Embryonic facial prominence (tissue), 1 donor: ENCODE data around the gene ZFAND2A.
"Not testable (repeated sequence)": the region's sequence is repeated elsewhere in the genome, so short reads cannot be mapped to it uniquely, and the experiment has no call there.

Experiments
- DNase-seq: peaks from one replicate; pipeline ENCODE4 v3.0.0-alpha.2; 2016; ENCODE audit errors: extremely low spot score

Gene ZFAND2A

DNA sequence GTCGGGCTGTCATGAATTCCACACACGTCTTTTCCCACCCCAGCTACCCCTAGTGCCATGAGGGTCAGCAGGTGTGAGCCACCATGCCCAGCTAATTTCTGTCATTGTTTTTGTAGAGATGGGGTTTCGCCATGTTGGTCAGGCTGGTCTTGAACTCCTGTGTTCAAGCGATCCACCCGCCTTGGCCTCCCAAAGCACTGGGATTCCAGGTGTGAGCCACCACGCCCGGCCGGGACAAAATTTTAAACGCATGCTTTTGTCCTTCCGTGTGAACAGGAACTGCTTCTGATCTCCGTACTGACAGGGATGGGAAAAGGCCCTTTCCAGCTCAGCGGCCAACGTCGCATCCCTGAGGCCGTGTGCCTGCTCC is 15.6 kb upstream of the ZFAND2A start:
- DNase-seq, result no peak

DNA sequence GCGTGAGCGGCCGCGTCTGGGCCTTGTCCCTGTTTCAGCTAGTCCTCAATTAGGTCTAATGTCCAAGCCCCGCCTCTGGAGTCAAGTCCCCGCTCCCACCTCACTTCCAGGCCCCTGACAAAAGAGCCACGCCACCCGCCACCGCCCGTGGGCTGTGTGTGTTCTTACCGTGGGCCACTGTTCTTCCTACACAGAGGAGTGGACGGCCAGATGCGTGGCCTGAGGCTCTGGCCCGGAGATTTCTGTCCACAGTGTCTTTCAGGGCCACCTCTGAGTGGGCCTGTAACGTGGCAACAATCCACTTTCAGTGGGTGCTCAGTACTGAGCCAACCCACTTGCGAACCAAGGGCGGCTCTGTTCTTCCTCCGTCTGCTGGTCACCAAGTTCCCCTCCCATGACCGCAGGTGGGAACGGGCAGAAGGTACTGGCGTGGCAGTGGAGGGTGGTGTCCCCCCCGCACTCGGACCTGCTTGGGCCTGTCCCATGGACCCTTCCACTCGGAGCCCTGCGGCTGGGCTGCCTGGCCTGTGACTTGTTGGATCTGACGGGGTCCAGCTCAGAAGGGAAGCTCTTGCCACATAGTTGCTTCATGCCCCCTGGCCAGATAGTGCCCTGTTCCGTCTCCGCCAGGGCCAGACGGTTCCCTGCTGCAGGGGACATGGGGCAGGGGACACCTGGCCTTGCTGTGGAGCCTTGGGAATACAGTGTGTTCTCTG is 15.0 kb upstream of the ZFAND2A start:
- DNase-seq, result no peak

DNA sequence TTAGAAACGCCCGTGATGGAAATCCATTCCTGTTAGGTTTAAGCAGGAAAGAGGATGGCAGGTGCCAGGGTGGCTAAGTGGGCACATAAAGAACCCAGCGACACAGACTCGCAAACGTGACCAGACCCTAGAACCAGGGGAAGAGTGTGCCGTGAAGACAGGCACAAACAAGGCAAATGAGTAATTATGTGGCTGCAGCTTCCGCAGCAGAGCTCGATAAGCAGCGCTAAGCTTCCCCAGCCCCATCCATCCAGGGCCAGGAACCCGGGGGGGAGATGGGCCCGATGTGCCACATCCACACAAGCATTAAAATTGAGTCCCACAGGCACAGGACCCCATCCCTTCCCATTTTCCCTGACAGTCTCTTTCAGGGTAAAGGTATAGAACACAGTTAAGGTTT is 14.0 kb upstream of the ZFAND2A start:
- DNase-seq, result no peak

DNA sequence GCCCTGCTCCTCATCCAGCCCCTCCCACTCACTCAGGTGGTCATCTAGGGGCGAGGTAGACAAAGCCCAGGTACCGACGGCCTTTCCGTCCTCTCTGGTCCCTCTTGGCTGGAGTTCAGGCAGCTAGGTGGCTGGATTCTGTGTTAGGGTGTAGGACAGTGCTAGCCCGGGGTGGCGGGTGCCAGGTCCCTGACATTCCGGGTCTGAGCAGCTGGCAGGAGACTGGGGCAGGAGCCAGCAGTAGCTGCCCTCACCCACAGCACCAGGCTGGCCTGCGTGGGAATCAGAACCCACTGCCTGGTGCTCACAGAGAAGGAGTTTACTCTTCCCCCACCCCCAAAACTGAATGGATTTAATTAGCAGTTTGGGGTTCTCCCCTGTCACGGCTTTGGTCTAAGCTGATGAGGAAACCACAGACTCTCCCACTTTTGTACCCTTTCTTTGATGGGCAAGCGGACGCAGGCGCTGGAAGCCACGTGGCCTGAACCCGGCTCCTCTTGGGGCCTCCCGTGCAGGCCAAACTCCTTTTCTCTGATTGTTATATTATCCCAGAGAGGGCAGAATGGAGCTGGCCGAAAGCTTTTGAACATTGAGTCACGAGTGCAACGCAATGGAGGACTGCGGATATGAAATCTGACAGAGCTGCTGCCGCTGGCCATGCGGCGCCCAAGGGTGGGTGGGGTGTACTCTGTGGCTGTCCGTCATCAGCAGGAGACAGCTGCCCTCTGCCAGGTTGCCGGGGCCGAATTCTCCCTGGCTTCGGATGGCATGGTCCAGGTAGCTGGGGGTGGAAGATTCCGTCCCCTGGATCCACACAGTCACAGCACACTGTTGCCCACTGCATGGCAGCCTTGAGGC is 12.9 kb upstream of the ZFAND2A start:
- no peak for DNase-seq

DNA sequence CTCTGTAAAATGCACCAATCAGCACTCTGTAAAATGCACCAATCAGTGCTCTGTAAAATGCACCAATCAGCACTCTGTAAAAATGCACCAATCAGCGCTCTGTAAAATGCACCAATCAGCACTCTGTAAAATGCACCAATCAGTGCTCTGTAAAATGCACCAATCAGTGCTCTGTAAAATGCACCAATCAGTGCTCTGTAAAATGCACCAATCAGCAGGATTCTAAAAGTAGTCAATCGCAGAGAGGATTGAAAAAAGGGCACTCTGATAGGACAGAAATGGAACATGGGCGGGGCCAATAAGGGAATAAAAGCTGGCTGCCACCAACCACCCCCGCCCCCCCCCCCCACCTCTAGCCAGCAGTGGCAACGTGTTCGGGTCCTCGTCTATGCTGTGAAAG is 11.5 kb upstream of the ZFAND2A start:
- DNase-seq, result not testable (repeated sequence)

DNA sequence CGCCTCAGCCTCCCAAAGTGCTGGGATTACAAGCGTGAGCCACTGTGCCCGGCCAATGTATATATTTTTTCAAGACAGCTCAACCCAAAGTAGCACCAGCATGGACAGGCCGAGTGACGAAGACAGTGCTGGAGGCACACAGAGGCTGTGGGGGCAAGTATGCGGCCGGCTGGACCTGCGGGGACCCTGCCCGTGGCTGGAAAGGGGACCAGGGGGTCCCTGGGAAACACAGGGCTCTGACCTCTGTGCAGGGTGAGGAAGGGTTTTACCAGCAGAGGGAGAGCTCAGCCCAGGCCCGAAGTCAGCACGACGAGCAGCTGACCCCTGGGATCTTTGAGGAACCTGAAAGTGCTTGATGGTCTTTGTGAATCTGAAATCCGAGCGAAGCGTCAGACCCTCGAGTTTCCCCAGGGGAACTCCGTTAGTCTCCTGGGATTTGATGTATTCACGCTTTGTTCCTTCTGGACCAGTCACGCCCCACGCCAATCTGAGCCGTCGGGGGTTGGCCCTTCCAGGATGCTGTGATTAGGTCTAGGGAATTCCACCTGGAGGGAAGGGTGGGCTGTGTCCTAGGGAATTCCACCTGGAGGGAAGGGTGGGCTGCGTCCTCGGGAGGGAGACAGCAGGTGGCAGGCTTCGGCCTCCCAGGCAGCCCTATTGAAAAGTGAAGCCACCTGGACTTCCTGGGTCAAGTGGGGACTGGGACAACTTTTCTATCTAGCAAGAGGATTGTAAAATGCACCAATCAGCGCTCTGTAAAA is 10.9 kb upstream of the ZFAND2A start:
- DNase-seq, result no peak

- DNase-seq, result peak; percentile 37
Observed at GRCh38 chr7:1169409-1170368, 9.7 kb upstream of the ZFAND2A start.

- DNase-seq, result no peak
Observed at GRCh38 chr7:1168422-1168821, 8.4 kb upstream of the ZFAND2A start.

DNA sequence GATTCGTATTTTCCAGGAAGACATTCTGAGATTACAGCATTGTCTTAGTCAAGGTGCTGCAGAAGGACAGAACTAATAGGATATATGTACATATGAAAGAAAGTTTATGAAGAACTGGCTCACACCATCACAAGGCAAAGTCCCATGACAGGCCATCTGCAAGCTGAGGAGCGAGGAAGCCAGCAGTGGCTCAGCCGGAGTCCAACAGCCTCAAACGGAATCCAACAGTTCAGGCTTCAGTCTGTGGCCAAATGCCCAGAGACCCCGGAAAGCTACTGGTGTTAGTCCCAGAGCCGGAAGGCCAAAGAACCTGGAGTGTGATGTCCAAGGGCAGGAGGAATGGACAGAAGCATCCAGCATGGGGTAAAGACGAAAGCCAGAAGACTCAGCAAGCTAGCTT is 4.4 kb upstream of the ZFAND2A start:
- DNase-seq, result no peak

- no peak for DNase-seq
Observed at GRCh38 chr7:1163121-1163520, 3.1 kb upstream of the ZFAND2A start.

- no peak for DNase-seq
Observed at GRCh38 chr7:1160670-1161021, 650 bp upstream of the ZFAND2A start.

GRCh38 chr7:1159231-1159630 is 765 bp downstream of the ZFAND2A start:
- not testable (repeated sequence) for DNase-seq

DNA sequence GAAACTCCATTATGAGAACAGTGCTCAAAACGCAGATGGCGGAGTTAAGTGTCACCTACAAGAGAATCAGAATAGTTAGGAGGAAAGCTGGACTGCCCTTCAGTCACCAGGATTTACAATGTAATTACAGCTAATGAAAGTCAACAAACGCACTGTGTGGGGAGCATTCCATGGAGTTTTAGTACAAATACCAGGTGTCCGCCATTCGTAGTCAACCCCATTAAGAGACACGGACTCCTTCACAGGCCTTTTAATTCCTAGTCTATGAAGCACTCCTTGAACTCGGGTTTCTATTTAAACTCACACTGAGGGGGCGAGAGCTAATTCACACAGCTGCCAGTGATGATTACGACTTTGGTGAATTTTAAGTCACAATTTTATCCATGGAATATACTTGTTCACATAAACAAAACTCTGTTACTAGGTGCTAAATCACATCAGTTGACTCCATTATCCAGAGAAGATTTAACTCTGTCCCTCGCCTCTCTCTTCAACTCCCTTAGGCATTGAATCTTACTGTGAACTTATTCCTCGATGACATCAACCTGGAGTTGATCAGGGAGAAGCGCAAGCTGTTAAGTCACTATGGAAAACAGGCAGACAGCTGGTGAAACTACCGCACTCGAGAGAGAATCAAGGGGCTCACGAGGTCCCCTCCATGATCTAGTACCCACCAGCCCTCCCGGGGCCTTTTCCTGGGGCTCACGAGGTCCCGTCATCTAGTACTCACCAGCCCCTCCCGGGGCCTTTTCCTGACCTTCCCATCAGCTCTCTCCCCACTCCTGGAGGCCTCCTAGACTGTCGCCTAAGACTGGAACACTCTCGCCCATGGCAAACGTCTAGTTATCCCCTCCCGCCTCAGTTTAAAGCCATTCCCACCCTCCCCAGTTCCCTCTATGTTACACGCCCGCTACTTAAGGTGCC is 1.5 kb downstream of the ZFAND2A start:
- DNase-seq, result no peak

DNA sequence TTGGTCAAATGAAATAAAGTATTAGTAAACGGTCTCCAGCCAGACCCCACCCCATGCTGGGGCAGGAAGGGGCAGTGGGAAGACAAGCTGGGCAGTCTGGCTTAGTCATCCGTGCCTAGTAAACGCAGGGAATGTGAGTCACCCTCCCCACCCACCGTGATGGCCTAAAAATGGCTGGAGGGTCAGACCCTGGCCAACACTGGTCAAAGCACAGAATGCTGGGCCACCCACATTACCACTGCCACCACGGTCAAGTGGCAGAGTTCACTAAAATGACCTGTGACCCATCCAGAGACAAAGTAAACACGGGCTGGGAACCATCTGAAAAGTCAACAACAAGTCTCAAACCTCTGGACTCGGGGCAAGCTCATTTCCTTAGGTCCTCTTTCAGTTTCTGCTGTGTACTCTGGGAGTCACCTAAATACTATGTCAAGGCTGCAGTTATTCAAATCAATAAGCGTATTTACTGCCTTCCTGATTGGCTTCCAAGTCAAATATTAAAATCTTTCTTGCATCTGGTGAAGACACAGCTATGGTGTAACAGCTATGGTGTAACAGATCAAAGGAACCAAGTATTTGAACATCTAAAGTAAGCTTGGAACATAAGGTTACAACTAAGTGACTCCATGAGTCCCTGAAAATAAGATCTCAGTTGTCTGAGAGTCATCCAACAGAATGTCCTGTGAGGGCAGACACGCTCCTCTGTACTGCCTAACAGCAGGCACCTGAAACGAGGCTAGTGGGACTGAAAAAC is 3.0 kb downstream of the ZFAND2A start:
- DNase-seq, result no peak

- DNase-seq, result not testable (repeated sequence)
Observed at GRCh38 chr7:1155818-1156781, 3.9 kb downstream of the ZFAND2A start.

DNA sequence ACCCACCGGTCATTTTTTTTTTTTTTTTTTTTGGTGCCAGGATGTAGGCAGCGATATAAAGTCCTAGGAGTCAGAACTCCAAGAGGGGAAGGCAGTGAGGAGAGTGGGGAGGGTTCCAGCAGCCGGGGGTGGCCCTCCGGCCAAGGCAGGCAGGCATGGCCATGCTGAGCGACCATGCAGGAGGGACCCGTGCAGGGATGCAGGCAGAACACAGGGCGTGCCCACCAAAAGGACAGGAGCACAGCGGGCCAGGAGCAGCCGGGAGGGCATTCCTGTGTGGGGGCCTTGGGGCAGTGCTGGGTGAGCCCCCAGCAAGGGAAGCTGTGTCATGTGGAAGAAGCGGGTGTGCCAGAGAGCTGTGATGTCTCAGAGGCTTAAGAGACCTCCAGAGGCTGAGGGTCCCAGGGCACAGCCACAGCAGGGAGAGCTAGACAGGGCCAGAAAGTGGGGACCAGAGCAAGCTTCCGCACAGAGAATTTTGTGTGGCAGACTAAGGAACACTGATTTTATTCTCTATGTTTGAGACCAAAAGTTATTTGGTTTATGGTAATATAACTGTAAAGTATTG is 5.7 kb downstream of the ZFAND2A start:
- no peak for DNase-seq

DNA sequence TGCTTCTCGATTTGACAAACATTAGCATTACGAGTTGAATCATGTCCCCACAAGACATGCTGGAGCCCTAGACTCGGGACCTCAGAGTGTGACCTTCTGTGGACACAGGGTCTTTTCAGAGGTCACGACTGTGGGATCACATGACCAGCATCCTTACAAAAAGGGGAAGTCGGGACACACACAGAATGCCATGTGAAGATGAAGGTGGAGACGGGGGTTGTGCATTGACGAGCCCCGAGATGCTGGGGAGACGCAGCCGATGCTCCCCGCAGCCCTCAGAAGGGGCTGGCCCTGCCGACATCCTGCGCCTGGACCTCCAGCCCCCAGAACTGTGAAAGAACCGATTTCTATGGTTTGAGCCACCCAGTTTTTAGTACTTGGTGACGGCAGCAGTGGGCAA is 7.5 kb downstream of the ZFAND2A start:
- no peak for DNase-seq
